ENCODE data around the gene IL27RA.

The IL27RA gene

GRCh38 chr19:14073925-14074838 lies 42.6 kb downstream of the IL27RA start:
- no peak for TF ChIP-seq CTCF (IDR thresholded peaks at IDR 0.05; ENCODE audit: borderline replicate concordance, insufficient read depth, low read depth, low read length)
- peak overlapping the region; percentile 52 for H3K4me3 ChIP-seq (ENCODE audit: low read depth, low read length)

GRCh38 chr19:14078411-14078810 lies 46.8 kb downstream of the IL27RA start:
- H3K4me3 ChIP-seq (ENCODE audit: low read depth, low read length), result no peak overlapping the region
- no peak for TF ChIP-seq CTCF (IDR thresholded peaks at IDR 0.05; ENCODE audit: borderline replicate concordance, insufficient read depth, low read depth, low read length)

- peak overlapping the region; percentile 90 for H3K4me3 ChIP-seq (ENCODE audit: low read depth, low read length)
- TF ChIP-seq CTCF (IDR thresholded peaks at IDR 0.05; ENCODE audit: borderline replicate concordance, insufficient read depth, low read depth, low read length), result no peak
Observed at GRCh38 chr19:14080887-14081796, 49.6 kb downstream of the IL27RA start.

GRCh38 chr19:14081797-14082674 lies 50.5 kb downstream of the IL27RA start:
- H3K4me3 ChIP-seq (ENCODE audit: low read depth, low read length), result peak overlapping the region; percentile 90

GRCh38 chr19:14082675-14082960 lies 51.1 kb downstream of the IL27RA start:
- no peak for TF ChIP-seq CTCF (IDR thresholded peaks at IDR 0.05; ENCODE audit: borderline replicate concordance, insufficient read depth, low read depth, low read length)
- no peak overlapping the region for H3K4me3 ChIP-seq (ENCODE audit: low read depth, low read length)

More at GRCh38 chr19:14081797-14082674, 50.5 kb downstream of the IL27RA start:
- no peak for TF ChIP-seq CTCF (IDR thresholded peaks at IDR 0.05; ENCODE audit: borderline replicate concordance, insufficient read depth, low read depth, low read length)

- no peak within 1 kb of the TSS for H3K4me3 ChIP-seq (ENCODE audit: low read depth, low read length)
- TF ChIP-seq CTCF (IDR thresholded peaks at IDR 0.05; ENCODE audit: borderline replicate concordance, insufficient read depth, low read depth, low read length), result no peak
Observed at GRCh38 chr19:14085309-14085995, 53.9 kb downstream of the IL27RA start, which contains the start of gene C19orf67. TSS of gene C19orf67 (minus strand) at chr19:14085783. CDS start at chr19:14085627, 156 bp downstream.

Data from GM12875 (cell line).